GM12891 (cell line): Measurements from ENCODE around the gene LGALS9. TPM values are rescaled to one million over a fixed set of nuclear protein-coding genes. Genes with fewer than 3 reads are reported as not detected.
A peak's percentile ranks its signal among the peaks of the same experiment; 100 is the strongest.

Experiments used
- DNase-seq: peaks from one replicate; pipeline ENCODE4 v3.0.0; 2011; ENCODE audit warnings: low spot score; ENCODE audit not compliant: insufficient read length
- FAIRE-seq: peaks from 2 replicates; lab custom pipeline; 2011; peaks lifted over from hg19 to GRCh38; lab: Jason Lieb, UNC
- PAX5 ChIP-seq: IDR thresholded peaks from 2 replicates; pipeline ENCODE4 v1.6.1; 2011; ENCODE audit warnings: low read length, moderate library complexity, mild to moderate bottlenecking; ENCODE audit not compliant: insufficient read depth, severe bottlenecking
- POLR2A ChIP-seq: IDR thresholded peaks from 2 replicates; pipeline ENCODE4 v1.6.1; 2011; ENCODE audit warnings: low read depth, low read length, control low read depth
- POLR2AphosphoS5 ChIP-seq: IDR thresholded peaks from 2 replicates; pipeline ENCODE4 v1.6.1; 2011; ENCODE audit warnings: low read depth, low read length, control low read depth
- POU2F2 ChIP-seq: IDR thresholded peaks from 2 replicates; pipeline ENCODE4 v1.6.1; 2011; ENCODE audit warnings: low read depth, mild to moderate bottlenecking, control low read depth, low read length, moderate library complexity
- SPI1 ChIP-seq: IDR thresholded peaks from 2 replicates; pipeline ENCODE4 v1.6.1; 2011; ENCODE audit warnings: low read depth, low read length, control low read depth
- TAF1 ChIP-seq: IDR thresholded peaks from 2 replicates; pipeline ENCODE4 v1.6.1; 2011; ENCODE audit warnings: low read depth, low read length, control low read depth
- polyA plus RNA-seq: library from polyadenylated mRNA; unstranded; fragments of >200 nt; gene quantifications from one replicate; pipeline ENCODE4 v1.2.1, GENCODE V29; 2012; ENCODE audit warnings: low read depth, missing spikeins, inconsistent platforms; ENCODE audit not compliant: missing spikeins

LGALS9 gene
- 380 TPM for polyA plus RNA-seq

GRCh38 chr17:27630607-27631410 is at the start of gene LGALS9:
TSS of gene LGALS9 (plus strand) at chr17:27631188. CDS start at chr17:27631266, 78 bp downstream.
- DNase-seq, result no peak

GRCh38 chr17:27582696-27583095 is 48.3 kb upstream of the LGALS9 start:
- no peak for DNase-seq
- TF ChIP-seq SPI1, result no peak
- no peak for TF ChIP-seq POU2F2
- no peak for TF ChIP-seq TAF1
- no peak for TF ChIP-seq POLR2A
- TF ChIP-seq POLR2AphosphoS5, result no peak
- TF ChIP-seq PAX5, result no peak
- no peak for FAIRE-seq

More at GRCh38 chr17:27630607-27631410, at the start of gene LGALS9:
- TF ChIP-seq SPI1, result peak; percentile 62; the same call in 1 of the 2 replicates
- TF ChIP-seq POLR2AphosphoS5, result peak; percentile 11; the same call in 1 of the 2 replicates
- 0 out of 2 replicates have a peak, but pooled peaks have one; percentile 33 for TF ChIP-seq POLR2A
- no peak for TF ChIP-seq POU2F2
- peak; percentile 59 for FAIRE-seq

- DNase-seq (no peak), FAIRE-seq (no peak)
- TF ChIP-seq POU2F2, result no peak
- TF ChIP-seq SPI1, result no peak
- no peak for TF ChIP-seq TAF1
- TF ChIP-seq POLR2A, result no peak
- TF ChIP-seq POLR2AphosphoS5, result no peak
- no peak for TF ChIP-seq PAX5
These were observed 45.8 kb upstream of the LGALS9 start for GRCh38 chr17:27585153-27585681.

GRCh38 chr17:27585792-27586191 is 45.2 kb upstream of the LGALS9 start:
- TF ChIP-seq SPI1, result no peak
- TF ChIP-seq TAF1, result no peak
- no peak for TF ChIP-seq PAX5
- no peak for TF ChIP-seq POLR2A
- no peak for TF ChIP-seq POLR2AphosphoS5
- TF ChIP-seq POU2F2, result no peak
- no peak for FAIRE-seq
- no peak for DNase-seq

- TF ChIP-seq PAX5 (no peak), POLR2A (no peak), POLR2AphosphoS5 (no peak), POU2F2 (no peak), TAF1 (no peak), SPI1 (no peak)
- FAIRE-seq (no peak), DNase-seq (no peak)
These were observed 44.7 kb upstream of the LGALS9 start for GRCh38 chr17:27586203-27586721.

GRCh38 chr17:27588354-27588753 is 42.6 kb upstream of the LGALS9 start:
- TF ChIP-seq PAX5 (no peak), TAF1 (no peak), SPI1 (no peak), POLR2AphosphoS5 (no peak), POLR2A (no peak), POU2F2 (no peak)
- DNase-seq (no peak), FAIRE-seq (no peak)

- FAIRE-seq, result no peak
- no peak for TF ChIP-seq PAX5
- no peak for TF ChIP-seq SPI1
- no peak for TF ChIP-seq POLR2AphosphoS5
- TF ChIP-seq POLR2A, result no peak
- TF ChIP-seq TAF1, result no peak
- TF ChIP-seq POU2F2, result no peak
- DNase-seq, result no peak
These were observed 40.1 kb upstream of the LGALS9 start for GRCh38 chr17:27590864-27591263.

GRCh38 chr17:27591986-27592385 is 39.0 kb upstream of the LGALS9 start:
- TF ChIP-seq SPI1, result no peak
- DNase-seq, result no peak
- FAIRE-seq, result no peak

- TF ChIP-seq POU2F2 (no peak), POLR2AphosphoS5 (no peak), SPI1 (no peak), POLR2A (no peak), TAF1 (no peak)
- DNase-seq (no peak), FAIRE-seq (no peak)
These were observed 37.6 kb upstream of the LGALS9 start for GRCh38 chr17:27593232-27593856.

- FAIRE-seq, result no peak
- DNase-seq, result no peak
- TF ChIP-seq TAF1 (no peak), POLR2A (no peak), PAX5 (no peak), POLR2AphosphoS5 (no peak), POU2F2 (no peak), SPI1 (no peak)
These were observed 37.1 kb upstream of the LGALS9 start for GRCh38 chr17:27593857-27594255.
